NCI-H146 treated with DMSO at 0.1 percent for 48 hours (cell line): ENCODE data around the gene ENPP1.

ENCODE experiments used
- DNase-seq: peaks from one replicate; lab custom pipeline; 2025; ENCODE audit not compliant: unreplicated experiment; lab: John Stamatoyannopoulos, UW

Gene ENPP1

GRCh38 chr6:131807644-131808459, at the start of gene ENPP1:
ENPP1 (plus strand) TSS chr6:131808020; CDS start chr6:131808036, 16 bp downstream.
- DNase-seq: peak; percentile 83

- no peak for DNase-seq
Observed at GRCh38 chr6:131758920-131759319, 48.9 kb upstream of the ENPP1 start.

- no peak for DNase-seq
Observed at GRCh38 chr6:131761060-131761761, 46.6 kb upstream of the ENPP1 start.

GRCh38 chr6:131761762-131762067, 46.1 kb upstream of the ENPP1 start:
- no peak for DNase-seq

GRCh38 chr6:131762984-131763383, 44.8 kb upstream of the ENPP1 start:
- no peak for DNase-seq

GRCh38 chr6:131763749-131764148, 44.1 kb upstream of the ENPP1 start:
- no peak for DNase-seq

- DNase-seq: no peak
Observed at GRCh38 chr6:131764350-131764749, 43.5 kb upstream of the ENPP1 start.

GRCh38 chr6:131765081-131765803, 42.6 kb upstream of the ENPP1 start:
- DNase-seq: no peak

GRCh38 chr6:131765804-131766135, 42.0 kb upstream of the ENPP1 start:
- no peak for DNase-seq

- DNase-seq: no peak
Observed at GRCh38 chr6:131766631-131767030, 41.2 kb upstream of the ENPP1 start.

- DNase-seq: no peak
Observed at GRCh38 chr6:131768964-131769363, 38.9 kb upstream of the ENPP1 start.

GRCh38 chr6:131769385-131770141, 38.3 kb upstream of the ENPP1 start:
- no peak for DNase-seq

- DNase-seq: no peak
Observed at GRCh38 chr6:131770776-131771175, 37.0 kb upstream of the ENPP1 start.

- no peak for DNase-seq
Observed at GRCh38 chr6:131773284-131773950, 34.4 kb upstream of the ENPP1 start.

- no peak for DNase-seq
Observed at GRCh38 chr6:131775886-131776285, 31.9 kb upstream of the ENPP1 start.

- no peak for DNase-seq
Observed at GRCh38 chr6:131776985-131777384, 30.8 kb upstream of the ENPP1 start.

GRCh38 chr6:131778169-131778568, 29.7 kb upstream of the ENPP1 start:
- no peak for DNase-seq

GRCh38 chr6:131779304-131779703, 28.5 kb upstream of the ENPP1 start:
- DNase-seq: no peak

GRCh38 chr6:131780600-131780999, 27.2 kb upstream of the ENPP1 start:
- no peak for DNase-seq

- no peak for DNase-seq
Observed at GRCh38 chr6:131781687-131782086, 26.1 kb upstream of the ENPP1 start.

- peak; percentile 78 for DNase-seq
Observed at GRCh38 chr6:131782764-131783163, 25.1 kb upstream of the ENPP1 start.
